ENCODE data around the gene ARL8A.
"Not testable (repeated sequence)": the region's sequence is repeated elsewhere in the genome, so short reads cannot be mapped to it uniquely, and the experiment has no call there.

Gene ARL8A

GRCh38 chr1:202143011-202143767 is 1.3 kb downstream of the ARL8A start:
- Histone ChIP-seq H3K9me3 (replicated peaks; ENCODE audit: low read length) (no peaks in the 10 kb centered on the region), H3K4me3 (ENCODE audit: low read length) (peak overlapping the region; percentile 99), H3K27me3 (ENCODE audit: control insufficient read depth, insufficient read depth, low read length) (peaks cover 3% of the 10 kb centered on the region), H3K9ac (ENCODE audit: low read depth, low read length) (peak overlapping the region; percentile 99), H3K4me2 (ENCODE audit: low read length) (peak overlapping the region; percentile 97), H3K36me3 (ENCODE audit: insufficient read depth, low read length) (peaks cover 9% of the 10 kb centered on the region), H3K4me1 (ENCODE audit: control insufficient read depth, insufficient read depth, low read length) (peaks cover 17% of the 10 kb centered on the region)

DNA sequence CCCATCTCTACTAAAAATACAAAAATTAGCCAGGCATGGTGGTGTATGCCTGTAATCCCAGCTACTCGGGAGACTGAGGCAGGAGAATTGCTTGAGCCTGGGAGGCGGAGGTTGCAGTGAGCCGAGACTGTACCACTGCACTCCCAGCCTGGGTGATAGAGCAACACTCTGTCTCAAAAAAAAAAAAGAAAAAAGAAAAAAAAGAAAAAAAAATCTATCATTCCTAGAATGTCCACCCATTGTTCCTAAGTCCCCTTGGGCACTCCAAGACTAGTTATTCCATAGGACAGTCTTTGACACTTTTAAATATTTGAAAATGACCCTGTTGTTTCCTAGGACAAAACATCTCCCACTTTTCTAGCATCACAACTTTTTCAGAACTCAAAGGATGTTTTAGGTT is 3.1 kb downstream of the ARL8A start:
- not testable (repeated sequence) for H3K9me3 ChIP-seq (replicated peaks; ENCODE audit: low read length); H3K4me3 ChIP-seq (ENCODE audit: low read length); H3K4me2 ChIP-seq (ENCODE audit: low read length); H3K9ac ChIP-seq (ENCODE audit: low read depth, low read length); H3K27me3 ChIP-seq (ENCODE audit: control insufficient read depth, insufficient read depth, low read length)
- peaks cover 17% of the 10 kb centered on the region for H3K4me1 ChIP-seq (ENCODE audit: control insufficient read depth, insufficient read depth, low read length)
- H3K36me3 ChIP-seq (ENCODE audit: insufficient read depth, low read length): peaks cover 14% of the 10 kb centered on the region

GRCh38 chr1:202140833-202141232 is 3.7 kb downstream of the ARL8A start:
- H3K9me3 ChIP-seq (replicated peaks; ENCODE audit: low read length): no peaks in the 10 kb centered on the region
- no peak overlapping the region for H3K4me3 ChIP-seq (ENCODE audit: low read length)
- H3K9ac ChIP-seq (ENCODE audit: low read depth, low read length): no peak overlapping the region
- H3K36me3 ChIP-seq (ENCODE audit: insufficient read depth, low read length): peaks cover 15% of the 10 kb centered on the region
- H3K4me1 ChIP-seq (ENCODE audit: control insufficient read depth, insufficient read depth, low read length): peaks cover 17% of the 10 kb centered on the region
- no peaks in the 10 kb centered on the region for H3K27me3 ChIP-seq (ENCODE audit: control insufficient read depth, insufficient read depth, low read length)
- H3K4me2 ChIP-seq (ENCODE audit: low read length): no peak overlapping the region

DNA sequence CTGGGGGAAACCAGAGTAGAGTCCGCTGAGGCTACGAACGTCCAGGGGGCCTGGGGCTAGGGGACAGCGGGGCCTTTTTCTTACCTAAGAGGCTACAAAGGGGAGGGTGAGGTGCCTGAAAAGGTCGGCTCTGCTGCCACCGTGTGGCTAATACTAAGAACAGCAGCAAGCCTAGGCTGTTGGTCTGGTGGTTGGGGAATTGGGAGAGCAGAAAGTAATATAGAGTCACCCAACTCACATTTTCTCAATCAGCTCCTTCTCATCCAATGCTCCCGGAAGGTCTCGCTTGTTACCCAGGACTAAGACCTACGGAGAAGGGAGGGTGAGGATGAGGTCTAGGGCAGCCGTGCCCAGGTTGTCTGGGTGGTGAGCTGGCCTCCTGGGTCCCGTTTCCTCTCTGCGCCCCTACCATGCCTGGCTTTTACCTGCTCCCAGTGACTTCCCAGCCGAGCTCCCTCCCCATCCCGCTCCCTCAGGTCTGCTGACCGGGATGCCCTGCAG is 9.3 kb downstream of the ARL8A start:
- H3K4me3 ChIP-seq (ENCODE audit: low read length): no peak overlapping the region
- no peak overlapping the region for H3K9ac ChIP-seq (ENCODE audit: low read depth, low read length)
- H3K36me3 ChIP-seq (ENCODE audit: insufficient read depth, low read length): peaks cover 50% of the 10 kb centered on the region
- no peak overlapping the region for H3K4me2 ChIP-seq (ENCODE audit: low read length)
- H3K9me3 ChIP-seq (replicated peaks; ENCODE audit: low read length): no peaks in the 10 kb centered on the region
- H3K4me1 ChIP-seq (ENCODE audit: control insufficient read depth, insufficient read depth, low read length): peaks cover 8% of the 10 kb centered on the region
- no peaks in the 10 kb centered on the region for H3K27me3 ChIP-seq (ENCODE audit: control insufficient read depth, insufficient read depth, low read length)

- no peaks in the 10 kb centered on the region for H3K9me3 ChIP-seq (replicated peaks; ENCODE audit: low read length)
- peaks cover 50% of the 10 kb centered on the region for H3K36me3 ChIP-seq (ENCODE audit: insufficient read depth, low read length)
- H3K4me1 ChIP-seq (ENCODE audit: control insufficient read depth, insufficient read depth, low read length): peaks cover 11% of the 10 kb centered on the region
- H3K4me2 ChIP-seq (ENCODE audit: low read length): no peak overlapping the region
- no peak overlapping the region for H3K4me3 ChIP-seq (ENCODE audit: low read length)
- H3K9ac ChIP-seq (ENCODE audit: low read depth, low read length): no peak overlapping the region
- no peaks in the 10 kb centered on the region for H3K27me3 ChIP-seq (ENCODE audit: control insufficient read depth, insufficient read depth, low read length)
Measured at GRCh38 chr1:202134645-202135172, 9.8 kb downstream of the ARL8A start.

DNA sequence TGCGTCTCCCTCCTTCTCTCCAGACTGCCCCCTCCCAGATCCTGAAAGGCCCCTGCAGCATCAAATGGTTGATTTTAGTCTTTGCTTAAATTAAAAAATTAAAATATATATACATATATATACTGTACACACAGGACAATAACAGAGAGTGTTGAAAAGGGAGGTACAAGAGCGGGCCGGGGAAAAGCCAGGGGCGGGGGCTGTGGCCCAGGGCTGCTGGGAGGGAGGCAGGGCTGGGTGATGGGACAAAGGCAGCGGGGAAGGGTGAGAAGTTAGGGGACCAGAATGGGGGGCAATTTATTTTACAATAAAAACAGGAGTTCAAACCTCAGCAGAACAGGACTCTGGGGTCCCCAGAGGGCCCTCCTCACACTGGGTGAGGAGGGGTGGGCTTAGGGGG is 10.5 kb downstream of the ARL8A start:
- no peaks in the 10 kb centered on the region for H3K9me3 ChIP-seq (replicated peaks; ENCODE audit: low read length)

GRCh38 chr1:202133496-202133895 is 11.0 kb downstream of the ARL8A start:
- no peak overlapping the region for H3K9ac ChIP-seq (ENCODE audit: low read depth, low read length)
- H3K4me3 ChIP-seq (ENCODE audit: low read length): no peak overlapping the region
- H3K36me3 ChIP-seq (ENCODE audit: insufficient read depth, low read length): peaks cover 49% of the 10 kb centered on the region
- H3K27me3 ChIP-seq (ENCODE audit: control insufficient read depth, insufficient read depth, low read length): no peaks in the 10 kb centered on the region
- H3K9me3 ChIP-seq (replicated peaks; ENCODE audit: low read length): no peaks in the 10 kb centered on the region
- H3K4me1 ChIP-seq (ENCODE audit: control insufficient read depth, insufficient read depth, low read length): peaks cover 11% of the 10 kb centered on the region
- H3K4me2 ChIP-seq (ENCODE audit: low read length): no peak overlapping the region

More for the DNA sequence above, 10.5 kb downstream of the ARL8A start:
- peaks cover 11% of the 10 kb centered on the region for H3K4me1 ChIP-seq (ENCODE audit: control insufficient read depth, insufficient read depth, low read length)
- H3K27me3 ChIP-seq (ENCODE audit: control insufficient read depth, insufficient read depth, low read length): no peaks in the 10 kb centered on the region
- H3K36me3 ChIP-seq (ENCODE audit: insufficient read depth, low read length): peaks cover 50% of the 10 kb centered on the region
- H3K4me3 ChIP-seq (ENCODE audit: low read length): no peak overlapping the region
- no peak overlapping the region for H3K4me2 ChIP-seq (ENCODE audit: low read length)
- H3K9ac ChIP-seq (ENCODE audit: low read depth, low read length): no peak overlapping the region

DNA sequence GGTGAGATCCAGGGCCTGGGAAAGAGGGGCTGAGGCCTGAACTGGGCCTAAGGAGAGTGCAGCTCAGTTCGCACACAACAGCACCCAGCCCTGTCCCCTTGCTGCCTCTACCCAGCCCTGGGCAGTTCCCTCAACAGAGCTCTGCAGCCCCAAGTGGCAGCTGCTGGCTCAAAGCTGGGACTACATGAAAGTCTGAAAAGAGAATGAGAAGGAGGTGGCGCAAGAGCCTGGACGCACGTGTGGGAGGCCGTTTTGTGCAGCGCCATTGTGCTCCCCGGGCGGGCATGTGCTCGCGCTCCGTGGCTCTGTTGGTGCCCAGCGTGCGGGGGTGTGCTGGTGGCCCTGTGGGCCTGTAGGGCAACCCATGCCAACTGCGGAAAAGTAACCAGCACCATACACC is 11.5 kb downstream of the ARL8A start:
- H3K9ac ChIP-seq (ENCODE audit: low read depth, low read length): no peak overlapping the region
- peaks cover 44% of the 10 kb centered on the region for H3K36me3 ChIP-seq (ENCODE audit: insufficient read depth, low read length)
- H3K4me1 ChIP-seq (ENCODE audit: control insufficient read depth, insufficient read depth, low read length): peaks cover 11% of the 10 kb centered on the region
- no peak overlapping the region for H3K4me2 ChIP-seq (ENCODE audit: low read length)
- no peak overlapping the region for H3K4me3 ChIP-seq (ENCODE audit: low read length)
- no peaks in the 10 kb centered on the region for H3K27me3 ChIP-seq (ENCODE audit: control insufficient read depth, insufficient read depth, low read length)
- H3K9me3 ChIP-seq (replicated peaks; ENCODE audit: low read length): no peaks in the 10 kb centered on the region

DNA sequence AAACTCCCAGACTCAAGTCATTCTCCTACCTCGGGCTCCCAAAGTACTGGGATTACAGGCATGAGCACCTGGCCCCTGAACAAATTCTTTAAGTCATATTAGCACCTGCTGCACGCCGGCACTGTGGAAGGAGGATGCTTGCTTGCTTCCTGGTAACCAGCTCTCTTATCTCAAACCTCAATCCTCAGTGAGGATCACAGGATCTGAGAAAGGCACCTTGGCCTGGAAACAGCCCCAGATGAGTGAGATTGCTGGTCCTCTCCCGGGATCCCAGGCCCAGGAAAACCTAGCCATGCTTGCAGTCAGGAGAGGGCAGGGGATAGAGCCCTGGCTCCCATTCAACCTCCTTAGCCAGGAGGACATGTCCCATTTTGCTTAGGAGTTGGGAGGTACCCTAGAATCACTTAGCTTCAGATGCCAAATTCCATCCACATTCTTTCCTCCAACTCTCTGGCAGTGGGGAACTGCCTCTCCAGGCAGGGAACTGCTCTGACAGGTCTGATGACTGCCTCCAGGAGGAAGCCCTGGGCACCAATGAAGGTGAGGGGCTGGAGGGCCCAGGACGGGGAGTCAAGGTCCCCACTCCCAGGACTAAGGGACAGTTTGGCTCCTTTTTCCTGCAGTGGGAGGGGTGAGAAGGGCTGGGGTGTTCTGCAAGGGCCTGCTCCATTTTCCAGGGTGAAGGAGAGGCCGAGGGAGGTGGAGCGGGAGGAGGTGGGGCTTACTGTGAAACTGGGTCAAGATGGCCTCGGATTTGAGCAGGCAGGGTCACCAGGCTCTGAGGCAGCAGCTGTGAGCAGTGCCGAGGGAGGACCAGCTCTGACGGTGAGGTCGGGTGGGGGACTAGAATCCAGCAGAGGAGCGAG is 12.3 kb downstream of the ARL8A start:
- no peak overlapping the region for H3K4me2 ChIP-seq (ENCODE audit: low read length)
- H3K4me3 ChIP-seq (ENCODE audit: low read length): no peak overlapping the region
- no peaks in the 10 kb centered on the region for H3K27me3 ChIP-seq (ENCODE audit: control insufficient read depth, insufficient read depth, low read length)
- H3K4me1 ChIP-seq (ENCODE audit: control insufficient read depth, insufficient read depth, low read length): peaks cover 11% of the 10 kb centered on the region
- no peak overlapping the region for H3K9ac ChIP-seq (ENCODE audit: low read depth, low read length)
- peaks cover 41% of the 10 kb centered on the region for H3K36me3 ChIP-seq (ENCODE audit: insufficient read depth, low read length)
- H3K9me3 ChIP-seq (replicated peaks; ENCODE audit: low read length): no peaks in the 10 kb centered on the region

- Histone ChIP-seq H3K36me3 (ENCODE audit: insufficient read depth, low read length) (peaks cover 41% of the 10 kb centered on the region), H3K4me2 (ENCODE audit: low read length) (no peak overlapping the region), H3K9me3 (replicated peaks; ENCODE audit: low read length) (no peaks in the 10 kb centered on the region), H3K4me3 (ENCODE audit: low read length) (no peak overlapping the region), H3K4me1 (ENCODE audit: control insufficient read depth, insufficient read depth, low read length) (peaks cover 11% of the 10 kb centered on the region), H3K27me3 (ENCODE audit: control insufficient read depth, insufficient read depth, low read length) (peaks cover 4% of the 10 kb centered on the region), H3K9ac (ENCODE audit: low read depth, low read length) (no peak overlapping the region)
Measured at GRCh38 chr1:202130816-202131522, 13.6 kb downstream of the ARL8A start.

GRCh38 chr1:202130297-202130721 is 14.2 kb downstream of the ARL8A start:
- Histone ChIP-seq H3K4me3 (ENCODE audit: low read length) (no peak overlapping the region), H3K9ac (ENCODE audit: low read depth, low read length) (no peak overlapping the region), H3K4me2 (ENCODE audit: low read length) (no peak overlapping the region), H3K36me3 (ENCODE audit: insufficient read depth, low read length) (peaks cover 35% of the 10 kb centered on the region), H3K27me3 (ENCODE audit: control insufficient read depth, insufficient read depth, low read length) (peaks cover 4% of the 10 kb centered on the region), H3K9me3 (replicated peaks; ENCODE audit: low read length) (no peaks in the 10 kb centered on the region), H3K4me1 (ENCODE audit: control insufficient read depth, insufficient read depth, low read length) (peaks cover 11% of the 10 kb centered on the region)
